Panc1 (cell line): ENCODE results near the gene UBXN11.
A peak's percentile ranks its signal among the peaks of the same experiment; 100 is the strongest.

Experiments used
- POLR2AphosphoS5 ChIP-seq: IDR thresholded peaks from 2 replicates; pipeline ENCODE4 v1.6.1; 2012; ENCODE audit warnings: mild to moderate bottlenecking, low read depth, low read length, moderate library complexity
- REST ChIP-seq, 2 experiments: IDR thresholded peaks; 2 replicates each; pipeline ENCODE4 v1.6.1; 2011 to 2012; ENCODE audit warnings: low read depth in 2 of 2, control low read depth in 1 of 2, low read length in 1 of 2, mild to moderate bottlenecking in 1 of 2, moderate library complexity in 1 of 2; ENCODE audit not compliant: insufficient read depth in 1 of 2
- SIN3A ChIP-seq: IDR thresholded peaks from 2 replicates; pipeline ENCODE4 v1.6.1; 2012; ENCODE audit warnings: low read depth, mild to moderate bottlenecking, low read length, moderate library complexity, borderline replicate concordance; ENCODE audit not compliant: insufficient read depth
- TF ChIP-seq, protein P1 (sequence below): fragments of 450-650 bp; IDR thresholded peaks from 2 replicates; pipeline ENCODE4 v1.5.1; 2017; ENCODE audit warnings: mild to moderate bottlenecking

- TF ChIP-seq, protein P1, sequence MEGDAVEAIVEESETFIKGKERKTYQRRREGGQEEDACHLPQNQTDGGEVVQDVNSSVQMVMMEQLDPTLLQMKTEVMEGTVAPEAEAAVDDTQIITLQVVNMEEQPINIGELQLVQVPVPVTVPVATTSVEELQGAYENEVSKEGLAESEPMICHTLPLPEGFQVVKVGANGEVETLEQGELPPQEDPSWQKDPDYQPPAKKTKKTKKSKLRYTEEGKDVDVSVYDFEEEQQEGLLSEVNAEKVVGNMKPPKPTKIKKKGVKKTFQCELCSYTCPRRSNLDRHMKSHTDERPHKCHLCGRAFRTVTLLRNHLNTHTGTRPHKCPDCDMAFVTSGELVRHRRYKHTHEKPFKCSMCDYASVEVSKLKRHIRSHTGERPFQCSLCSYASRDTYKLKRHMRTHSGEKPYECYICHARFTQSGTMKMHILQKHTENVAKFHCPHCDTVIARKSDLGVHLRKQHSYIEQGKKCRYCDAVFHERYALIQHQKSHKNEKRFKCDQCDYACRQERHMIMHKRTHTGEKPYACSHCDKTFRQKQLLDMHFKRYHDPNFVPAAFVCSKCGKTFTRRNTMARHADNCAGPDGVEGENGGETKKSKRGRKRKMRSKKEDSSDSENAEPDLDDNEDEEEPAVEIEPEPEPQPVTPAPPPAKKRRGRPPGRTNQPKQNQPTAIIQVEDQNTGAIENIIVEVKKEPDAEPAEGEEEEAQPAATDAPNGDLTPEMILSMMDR: no peak
- TF ChIP-seq POLR2AphosphoS5: 0 out of 2 replicates have a peak, but pooled peaks have one; percentile 11
- TF ChIP-seq SIN3A: no peak
- no peak for TF ChIP-seq REST (IDR thresholded peaks at IDR 0.05; ENCODE audit: insufficient read depth in 1 of 2, low read depth in 2 of 2, low read length in 1 of 2)
Measured at GRCh38 chr1:26282401-26282918, 24.0 kb downstream of the UBXN11 start.
